Ishikawa (cell line): ENCODE results near the gene DDX54.

Experiments
- CEBPB ChIP-seq: IDR thresholded peaks from 2 replicates; pipeline ENCODE4 v1.6.1; 2012
- CREB1 ChIP-seq: IDR thresholded peaks from 2 replicates; pipeline ENCODE4 v1.6.1; 2012; ENCODE audit warnings: low read depth
- EGR1 ChIP-seq: IDR thresholded peaks from 2 replicates; pipeline ENCODE4 v1.6.1; 2012
- EP300 ChIP-seq: IDR thresholded peaks from 2 replicates; pipeline ENCODE4 v1.6.1; 2012; ENCODE audit warnings: borderline replicate concordance
- FOXM1 ChIP-seq: IDR thresholded peaks from 2 replicates; pipeline ENCODE4 v1.6.1; 2012; ENCODE audit warnings: low read depth, borderline replicate concordance
- MAX ChIP-seq: IDR thresholded peaks from 2 replicates; pipeline ENCODE4 v1.6.1; 2012
- NFIC ChIP-seq: IDR thresholded peaks from 2 replicates; pipeline ENCODE4 v1.6.1; 2012
- RAD21 ChIP-seq: IDR thresholded peaks from 2 replicates; pipeline ENCODE4 v1.6.1; 2012; ENCODE audit warnings: low read depth
- REST ChIP-seq: IDR thresholded peaks from 2 replicates; pipeline ENCODE4 v1.6.1; 2012; ENCODE audit warnings: low read depth, mild to moderate bottlenecking
- TAF1 ChIP-seq: IDR thresholded peaks from 2 replicates; pipeline ENCODE4 v1.6.1; 2012; ENCODE audit warnings: low read depth, mild to moderate bottlenecking
- TCF12 ChIP-seq: IDR thresholded peaks from 2 replicates; pipeline ENCODE4 v1.6.1; 2012; ENCODE audit warnings: low read depth
- TEAD4 ChIP-seq: IDR thresholded peaks from 2 replicates; pipeline ENCODE4 v1.6.1; 2012
- YY1 ChIP-seq: IDR thresholded peaks from 2 replicates; pipeline ENCODE4 v1.6.1; 2012; ENCODE audit warnings: low read depth
- ZBTB7A ChIP-seq: IDR thresholded peaks from 2 replicates; pipeline ENCODE4 v1.6.1; 2012; ENCODE audit warnings: low read depth
- TF ChIP-seq, protein P1 (sequence below): IDR thresholded peaks from 2 replicates; pipeline ENCODE4 v1.6.1; 2012

The DDX54 gene

GRCh38 chr12:113137861-113138783 is 47.2 kb downstream of the DDX54 start:
- TF ChIP-seq YY1 (peak; percentile 41; the same call in 1 of the 2 replicates), EGR1 (no peak)

GRCh38 chr12:113136990-113137511 is 48.2 kb downstream of the DDX54 start:
- TF ChIP-seq CREB1 (no peak), TEAD4 (peak; percentile 44; the same call in 1 of the 2 replicates), ZBTB7A (no peak), MAX (peak; percentile 39; the same call in 1 of the 2 replicates), CEBPB (peak; percentile 80), REST (no peak), NFIC (no peak), YY1 (0 out of 2 replicates have a peak, but pooled peaks have one; percentile 19), TCF12 (peak; percentile 74), TAF1 (no peak), EP300 (peak; percentile 40; the same call in 1 of the 2 replicates), EGR1 (no peak), FOXM1 (no peak), RAD21 (no peak)
- TF ChIP-seq, protein P1, sequence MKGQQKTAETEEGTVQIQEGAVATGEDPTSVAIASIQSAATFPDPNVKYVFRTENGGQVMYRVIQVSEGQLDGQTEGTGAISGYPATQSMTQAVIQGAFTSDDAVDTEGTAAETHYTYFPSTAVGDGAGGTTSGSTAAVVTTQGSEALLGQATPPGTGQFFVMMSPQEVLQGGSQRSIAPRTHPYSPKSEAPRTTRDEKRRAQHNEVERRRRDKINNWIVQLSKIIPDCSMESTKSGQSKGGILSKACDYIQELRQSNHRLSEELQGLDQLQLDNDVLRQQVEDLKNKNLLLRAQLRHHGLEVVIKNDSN = no peak

DNA sequence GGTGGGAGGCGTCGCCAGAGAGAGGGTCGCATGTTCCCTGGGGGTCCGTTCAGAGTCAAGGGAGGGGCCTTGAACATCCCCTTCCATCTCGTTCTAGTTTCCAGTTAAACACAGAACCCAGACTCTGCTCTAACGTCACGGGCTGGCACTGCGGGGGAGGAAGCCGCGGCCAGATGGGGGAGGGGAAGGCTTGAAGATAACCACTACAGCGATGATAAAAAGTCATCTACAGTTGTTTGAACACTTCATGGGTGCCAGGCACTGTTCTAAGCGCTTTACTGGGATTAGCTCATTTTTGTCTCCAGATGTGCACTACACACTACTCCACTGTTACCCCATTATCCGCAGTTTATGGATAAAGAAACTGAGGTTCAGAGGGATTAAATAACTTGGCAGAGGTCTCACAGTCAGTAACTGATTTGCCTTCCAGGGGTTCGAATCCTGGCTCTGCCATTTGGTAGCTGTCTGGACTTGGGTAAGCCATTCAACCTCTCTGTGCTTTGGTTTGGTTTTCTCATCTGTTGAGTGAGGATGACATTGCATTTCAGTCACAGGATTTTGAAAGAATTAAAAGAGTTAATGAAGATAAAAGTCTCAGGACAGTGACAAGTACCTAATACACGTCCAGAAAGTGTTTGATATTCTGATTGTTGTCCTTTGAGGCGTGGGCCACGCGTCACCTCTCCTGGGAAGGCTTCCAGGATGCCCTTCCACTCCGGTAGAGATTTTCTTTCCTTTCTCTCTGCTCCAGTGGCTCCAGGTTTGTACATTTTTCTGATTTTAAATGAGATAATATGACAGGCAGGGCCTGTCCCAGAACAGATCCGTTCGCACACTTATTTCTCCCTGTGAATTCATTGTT is 48.9 kb downstream of the DDX54 start:
- TF ChIP-seq CREB1 = no peak
- TF ChIP-seq TCF12 = peak; percentile 6
- peak; percentile 78 for TF ChIP-seq EGR1

DNA sequence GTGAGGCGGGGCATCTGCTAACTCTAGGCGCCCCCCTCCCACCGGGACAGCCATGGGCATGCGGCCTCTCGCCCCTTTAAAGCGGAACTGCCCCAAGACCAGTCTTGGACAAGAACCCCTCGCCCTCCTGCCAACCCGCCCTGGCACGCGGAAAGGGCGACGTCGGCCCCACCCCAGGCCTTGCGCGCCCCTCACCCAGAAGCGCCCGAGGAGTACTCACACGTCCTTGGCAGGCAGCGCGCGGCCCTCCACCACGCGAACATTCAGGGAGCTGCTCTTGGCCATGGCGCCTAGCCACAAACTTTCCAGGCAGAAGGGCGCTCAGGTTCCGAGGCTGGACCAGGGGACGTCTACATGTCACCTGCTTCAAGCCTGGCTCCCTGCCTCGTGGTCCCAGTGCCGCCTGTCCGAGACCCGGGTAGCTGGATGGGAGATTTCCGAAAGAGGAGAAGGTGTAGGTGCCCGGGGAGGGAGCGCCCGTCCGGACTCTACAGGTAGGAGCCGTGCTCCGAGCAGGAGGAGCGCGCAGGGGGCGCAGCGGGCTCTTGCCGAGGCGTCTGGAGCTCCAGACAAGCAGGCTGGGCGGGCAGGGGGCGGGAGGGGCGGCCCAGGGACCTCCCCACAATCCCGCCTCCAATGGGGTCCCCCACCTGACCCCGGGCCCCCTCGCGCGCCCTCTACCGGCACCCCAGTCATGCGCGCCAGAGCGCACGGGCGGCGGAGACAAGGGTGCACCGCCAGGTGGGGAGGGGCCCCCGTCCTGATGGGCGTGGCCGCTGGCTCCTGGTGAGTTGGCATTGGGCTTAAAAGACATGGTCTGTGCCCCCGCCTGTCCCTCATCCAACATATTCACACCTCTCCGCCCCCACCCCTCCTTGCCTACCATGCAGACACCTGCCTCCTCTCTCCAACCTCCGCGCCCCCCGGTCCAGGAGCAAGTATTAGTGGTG is 49.8 kb downstream of the DDX54 start, which contains the start of gene RASAL1:
Gene RASAL1 (minus strand): TSS at position 584 of the 950 bp plus-strand sequence. CDS start 299 bp downstream, at position 285.
- TF ChIP-seq TAF1 (peak; percentile 59; the same call in 1 of the 2 replicates), TCF12 (peak; percentile 65; the same call in 1 of the 2 replicates), FOXM1 (no peak), EGR1 (no peak), CREB1 (no peak), ZBTB7A (peak; percentile 92), CEBPB (no peak), RAD21 (peak; percentile 26), NFIC (peak; percentile 53; the same call in 1 of the 2 replicates), EP300 (no peak), TEAD4 (peak; percentile 29; the same call in 1 of the 2 replicates), MAX (peak; percentile 70), REST (no peak), YY1 (0 out of 2 replicates have a peak, but pooled peaks have one; percentile 7)
- TF ChIP-seq, protein P1 = peak; percentile 74
